Activated CD4-positive, CD25-positive, alpha-beta regulatory T cell treated with anti-CD3 and anti-CD28 coated beads, Interleukin-2, amount 50 U/mL, for 72 hours (primary cell): ENCODE results near the gene TREX2.

Experiments
- DNase-seq: peaks from one replicate; pipeline ENCODE4 v3.0.0; 2021

The TREX2 gene

DNA sequence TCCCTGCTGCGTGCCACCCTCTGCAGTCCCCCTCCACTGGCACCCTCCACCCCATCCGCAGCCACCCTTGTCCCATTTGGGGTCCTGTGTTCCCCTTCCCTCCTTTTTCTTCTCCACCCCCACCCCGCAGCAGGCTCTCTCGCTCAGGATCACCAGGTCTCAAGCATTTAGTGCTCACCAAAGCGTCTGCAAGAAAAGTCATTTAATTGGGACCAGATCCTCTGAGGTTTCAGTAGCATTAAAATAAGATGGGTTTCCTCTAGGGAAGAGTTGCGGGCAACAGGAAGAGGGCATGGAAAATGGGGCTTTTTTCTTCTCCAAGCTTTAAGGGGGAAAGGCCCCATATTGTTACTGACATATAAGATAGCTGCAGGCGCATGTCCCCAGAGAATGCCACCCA, 29.4 kb upstream of the TREX2 start:
- DNase-seq = no peak

DNA sequence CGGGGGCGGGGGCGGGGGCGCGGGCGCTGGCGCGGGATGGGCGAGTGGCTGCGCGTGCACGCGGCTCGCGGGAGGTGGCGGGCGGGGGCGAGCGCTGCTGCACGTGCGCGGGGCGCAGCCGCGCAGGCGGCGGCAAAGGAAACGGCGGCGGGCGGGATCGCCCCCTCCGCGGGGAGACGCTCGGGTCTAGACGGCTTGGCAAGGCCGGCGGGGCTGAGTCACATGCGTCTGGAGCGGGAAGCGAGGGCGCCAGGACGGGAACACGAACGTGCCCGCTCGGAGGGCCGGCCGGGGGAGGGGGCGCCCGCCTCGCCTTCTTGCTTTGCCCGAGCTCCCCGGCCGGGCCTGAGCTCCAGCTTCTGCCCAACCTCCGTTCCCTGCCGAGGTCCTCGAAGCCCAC, 28.9 kb upstream of the TREX2 start:
- DNase-seq = peak; percentile 45

- DNase-seq = no peak
These were observed 28.4 kb upstream of the TREX2 start for GRCh38 chrX:153474266-153474665.

DNA sequence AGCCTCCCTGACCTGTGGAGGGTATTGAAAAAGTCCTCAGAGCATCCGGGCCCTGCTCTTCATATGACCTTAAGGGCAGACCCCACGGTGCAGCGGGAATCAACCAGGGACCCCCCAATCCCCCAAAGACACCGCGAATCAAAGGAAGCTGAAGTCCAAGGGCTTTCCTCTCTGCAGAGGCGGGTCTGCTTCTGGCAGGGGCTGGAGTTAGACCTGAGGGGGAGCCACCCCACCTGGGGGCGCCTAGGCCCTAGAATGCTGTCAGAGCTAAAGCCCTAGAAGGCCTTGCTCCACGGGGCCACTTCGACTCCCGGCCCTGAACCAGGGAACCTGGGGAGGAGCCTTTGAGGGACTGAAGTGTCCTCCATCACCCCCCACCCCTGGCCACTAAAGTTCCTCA, 27.3 kb upstream of the TREX2 start:
- DNase-seq = no peak

- no peak for DNase-seq
These were observed 25.9 kb upstream of the TREX2 start for GRCh38 chrX:153471663-153472280.

- DNase-seq = peak; percentile 82
These were observed 24.8 kb upstream of the TREX2 start, which contains the start of gene HAUS7 for GRCh38 chrX:153470411-153471363. TSS of gene HAUS7 (minus strand) at chrX:153470576. CDS start at chrX:153470557, 19 bp downstream.

DNA sequence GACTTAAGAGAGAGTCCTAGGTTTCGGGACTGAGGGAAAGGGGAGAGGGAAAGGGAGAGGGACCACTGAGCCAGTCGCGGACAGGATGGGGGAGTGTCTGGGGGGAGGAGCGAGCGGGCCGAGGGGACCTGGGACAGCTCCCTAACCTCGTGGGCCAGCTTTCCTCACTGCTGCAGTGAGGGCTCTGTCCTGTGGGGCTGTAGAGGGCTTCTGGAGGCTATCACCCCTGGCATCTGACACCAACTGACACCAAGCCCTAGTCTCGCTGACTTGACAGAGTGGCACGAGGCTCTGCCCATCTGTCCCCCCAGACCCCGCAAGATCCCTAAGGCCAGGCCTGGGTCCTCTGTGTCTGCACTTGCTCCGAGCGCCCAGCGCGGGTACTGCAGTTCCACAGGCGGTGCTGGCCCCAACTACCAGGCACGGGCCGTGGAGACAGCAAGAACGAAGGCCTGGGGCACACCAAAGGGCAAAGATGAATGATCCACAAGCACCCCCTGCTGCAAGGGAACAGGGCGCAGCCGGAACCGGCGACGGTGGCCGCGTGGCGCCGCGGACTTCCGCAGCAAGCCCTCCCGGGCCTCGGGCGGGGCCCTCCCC, 24.1 kb upstream of the TREX2 start:
- DNase-seq = no peak

GRCh38 chrX:153468008-153468580, 22.2 kb upstream of the TREX2 start:
- no peak for DNase-seq

- no peak for DNase-seq
These were observed 20.0 kb upstream of the TREX2 start for GRCh38 chrX:153465691-153466380.

- no peak for DNase-seq
These were observed 18.3 kb upstream of the TREX2 start for GRCh38 chrX:153464116-153464515.

- DNase-seq = no peak
These were observed 17.7 kb upstream of the TREX2 start for GRCh38 chrX:153463556-153463955.

DNA sequence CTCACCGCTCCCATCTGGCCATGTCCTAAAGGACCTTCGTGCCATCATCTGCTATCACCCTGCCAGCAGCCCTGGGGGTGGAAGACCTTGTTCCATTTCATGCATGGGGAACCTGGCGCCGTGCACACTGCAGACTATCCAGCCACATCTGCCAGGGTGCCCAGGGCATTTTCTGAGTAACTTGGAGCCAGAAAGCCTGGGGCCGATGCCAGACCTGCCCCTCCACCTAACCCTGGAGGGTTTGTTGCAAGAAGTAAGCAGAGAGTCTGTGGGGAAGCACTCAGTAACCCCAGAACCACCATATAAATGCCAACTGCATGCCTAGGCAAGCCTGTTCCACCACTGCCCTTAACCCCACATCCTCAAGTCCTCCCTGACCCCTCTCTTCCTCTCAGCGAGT, 17.2 kb upstream of the TREX2 start:
- no peak for DNase-seq

- DNase-seq = no peak
These were observed 16.4 kb upstream of the TREX2 start for GRCh38 chrX:153462291-153462690.

GRCh38 chrX:153460826-153461225, 15.0 kb upstream of the TREX2 start:
- DNase-seq = peak; percentile 44

- no peak for DNase-seq
These were observed 14.1 kb upstream of the TREX2 start for GRCh38 chrX:153459986-153460385.

- no peak for DNase-seq
These were observed 12.6 kb upstream of the TREX2 start for GRCh38 chrX:153458476-153458875.

DNA sequence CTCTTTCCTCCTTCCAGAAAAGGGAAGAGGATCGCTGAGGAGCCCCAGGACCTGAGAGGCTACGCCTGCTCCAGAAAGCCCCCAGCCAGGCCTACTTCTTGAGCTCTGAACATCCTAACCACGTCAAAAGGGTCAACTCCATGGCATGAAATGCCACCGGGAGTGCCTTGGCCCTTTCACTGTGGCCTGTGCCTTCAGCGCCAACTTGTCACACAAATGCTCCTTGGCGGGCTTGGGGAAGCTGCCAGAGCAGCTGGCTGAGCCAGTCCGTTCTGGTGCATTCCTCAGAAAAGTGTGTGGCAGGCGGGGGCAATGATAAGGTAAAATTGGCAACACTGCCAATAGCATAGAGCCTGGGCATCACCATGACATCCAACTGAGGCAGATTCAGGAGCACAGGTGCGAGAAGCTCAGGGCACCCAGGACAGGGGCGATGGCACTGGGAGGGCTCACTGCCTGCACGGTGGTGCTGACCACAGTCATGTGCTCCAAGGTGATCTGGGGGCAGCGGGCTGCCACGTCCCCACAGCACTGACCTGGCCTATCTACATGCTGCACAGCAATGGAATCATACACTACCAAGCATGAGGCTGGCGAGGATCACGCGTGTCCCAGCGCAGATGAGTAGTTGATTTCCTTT, 12.1 kb upstream of the TREX2 start:
- no peak for DNase-seq

DNA sequence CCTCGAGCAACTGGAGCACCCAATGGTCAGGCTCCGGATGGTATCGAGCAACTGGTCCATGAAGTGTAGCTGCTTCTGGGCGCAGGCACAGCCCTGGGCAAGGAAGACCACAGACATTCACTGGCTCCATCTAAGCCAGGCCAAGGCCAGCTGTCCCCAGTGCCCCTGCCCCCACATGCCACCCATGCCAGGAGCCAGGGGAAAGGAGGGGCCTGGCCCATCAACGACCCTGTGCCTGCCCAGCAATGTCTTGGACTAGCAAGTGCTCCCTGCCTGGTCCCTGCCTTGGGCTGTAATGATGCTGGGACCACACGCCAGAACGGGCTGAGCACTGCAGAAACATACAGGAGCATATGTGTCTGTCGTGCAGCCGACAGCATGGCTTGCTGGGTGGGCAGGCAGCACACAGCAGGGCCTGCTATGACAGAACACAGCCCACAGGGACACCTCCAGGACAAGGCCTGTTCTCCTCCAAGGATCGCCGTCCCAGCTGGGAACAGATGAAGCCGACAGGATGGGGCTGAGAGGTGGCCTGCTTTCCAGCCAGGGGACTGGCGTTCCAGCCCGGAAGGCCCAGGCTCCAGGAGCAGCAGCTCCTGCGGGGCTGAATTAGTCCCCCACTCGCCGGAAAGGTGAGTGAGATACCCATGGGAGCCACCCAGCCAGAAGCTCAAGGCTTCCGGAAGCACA, 11.4 kb upstream of the TREX2 start:
- DNase-seq = no peak

DNA sequence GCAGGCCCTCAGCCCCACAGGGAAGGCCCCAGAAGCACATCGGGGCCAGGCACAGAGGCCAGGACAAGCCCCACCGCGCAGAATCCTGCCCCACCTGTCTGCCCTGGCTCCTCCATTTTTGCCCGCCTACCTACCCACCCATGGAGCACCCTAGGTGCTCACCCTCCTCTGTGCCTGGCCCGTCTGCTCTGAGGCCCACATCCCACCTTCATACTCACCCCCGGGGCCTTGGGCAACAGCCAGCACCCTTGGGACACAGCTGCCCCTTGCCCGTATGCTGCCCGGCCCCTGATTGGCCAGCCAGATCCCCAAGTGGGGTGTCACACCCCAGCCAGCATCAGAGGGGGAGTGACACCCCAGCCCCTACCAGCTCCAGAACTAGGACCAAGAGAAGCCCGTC, 10.8 kb upstream of the TREX2 start:
- DNase-seq = no peak

- DNase-seq = no peak
These were observed 10.3 kb upstream of the TREX2 start for GRCh38 chrX:153456161-153456560.

- DNase-seq = no peak
These were observed 9.7 kb upstream of the TREX2 start for GRCh38 chrX:153455571-153455970.
